Measurements from ENCODE around the gene EIF4EBP3.

Gene EIF4EBP3

DNA sequence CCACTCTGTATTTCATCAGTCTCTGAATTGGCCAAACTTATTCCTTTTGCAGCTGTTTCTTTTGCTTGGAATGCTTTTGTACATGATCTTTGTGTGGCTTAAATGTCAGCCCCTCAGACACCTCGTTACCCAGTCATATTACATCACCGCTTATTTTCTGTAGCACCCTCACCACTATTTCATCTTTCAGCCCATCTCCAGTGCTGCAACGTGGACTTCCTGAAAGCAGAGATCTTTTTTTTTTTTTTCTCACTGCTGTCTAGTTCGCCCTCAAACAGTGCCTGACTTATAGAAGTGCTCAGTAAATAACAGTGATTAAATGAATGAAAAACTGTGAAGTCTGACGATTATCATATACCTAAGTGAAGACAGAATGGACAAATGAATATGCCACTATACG is 9.0 kb downstream of the EIF4EBP3 start:
- DNase-seq = no peak

DNA sequence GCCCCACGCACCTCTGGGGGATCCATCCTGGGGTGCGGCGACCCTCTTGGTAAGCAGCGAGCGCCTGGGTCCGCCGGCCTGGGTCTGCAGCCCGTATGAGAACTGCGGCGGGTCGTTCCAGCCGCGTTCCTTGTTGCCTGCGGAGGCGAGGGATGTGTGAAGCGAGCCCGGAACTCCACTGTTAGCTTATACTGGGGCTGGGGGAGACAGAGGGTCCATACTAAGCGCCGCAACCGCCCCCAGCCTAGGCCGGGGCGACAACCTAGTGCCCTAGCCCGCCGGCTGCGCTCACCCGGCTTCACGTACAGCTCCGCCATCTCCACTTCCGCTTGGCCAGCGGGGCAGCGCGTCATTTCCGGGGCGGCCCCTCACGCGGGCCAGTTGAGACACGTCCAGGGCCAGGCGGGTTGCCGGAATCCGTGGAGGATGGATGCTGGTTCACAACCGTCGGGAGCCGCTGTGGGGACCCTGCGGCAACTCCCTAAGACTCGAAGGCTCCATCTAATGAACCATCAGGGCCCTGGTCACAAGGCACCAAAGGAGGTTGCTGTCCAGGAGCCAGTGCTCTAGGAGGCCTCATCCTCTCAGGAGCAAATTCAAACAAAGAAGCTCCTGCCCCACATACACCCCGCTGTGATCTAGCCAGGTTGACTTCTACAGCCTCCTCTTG is 9.8 kb downstream of the EIF4EBP3 start, which contains the start of gene SRA1:
Gene SRA1 (minus strand): TSS at position 338 of the 670 bp plus-strand sequence. CDS start 21 bp downstream, at position 317.
- peak; percentile 47 to 96 (median 90) for DNase-seq

DNA sequence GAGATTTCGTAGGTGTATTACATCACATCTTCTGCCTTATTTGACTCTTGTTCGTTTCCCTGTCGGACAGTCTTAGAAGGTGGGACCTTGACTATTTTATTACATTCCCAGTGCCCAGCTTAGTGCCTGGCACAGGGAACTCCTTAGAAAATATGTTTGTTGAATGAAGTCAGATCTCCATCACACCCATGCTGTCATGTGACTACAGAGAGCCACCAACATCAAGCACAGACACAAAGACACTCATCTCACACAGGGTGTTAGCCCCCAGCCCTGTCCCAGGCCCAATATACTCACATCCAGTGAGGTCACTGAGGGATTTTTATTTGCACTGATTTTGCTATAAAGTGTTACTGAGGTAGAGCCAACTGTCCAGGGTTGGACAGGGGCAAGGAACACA is 10.5 kb downstream of the EIF4EBP3 start:
- DNase-seq = no peak

DNA sequence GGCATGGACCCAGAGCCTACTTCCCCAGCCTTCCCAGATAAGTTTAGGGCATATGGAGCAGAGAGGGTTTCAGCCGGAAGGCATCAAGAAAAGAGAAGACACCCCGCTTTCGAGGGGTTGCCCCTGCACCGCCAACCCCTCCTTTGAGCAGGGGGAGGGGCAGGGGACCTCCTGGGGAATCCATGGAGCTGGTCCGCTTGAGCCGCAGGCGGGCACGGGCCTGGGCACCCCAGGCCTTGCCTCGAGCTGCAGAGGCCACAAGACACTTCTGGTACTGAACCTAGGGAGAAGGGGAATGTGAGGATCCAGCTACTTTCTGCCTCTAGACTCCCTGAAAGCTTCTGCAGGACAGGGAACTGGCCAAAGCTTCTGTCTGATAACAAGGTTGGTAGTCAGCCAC is 11.1 kb downstream of the EIF4EBP3 start:
- no peak for DNase-seq

DNA sequence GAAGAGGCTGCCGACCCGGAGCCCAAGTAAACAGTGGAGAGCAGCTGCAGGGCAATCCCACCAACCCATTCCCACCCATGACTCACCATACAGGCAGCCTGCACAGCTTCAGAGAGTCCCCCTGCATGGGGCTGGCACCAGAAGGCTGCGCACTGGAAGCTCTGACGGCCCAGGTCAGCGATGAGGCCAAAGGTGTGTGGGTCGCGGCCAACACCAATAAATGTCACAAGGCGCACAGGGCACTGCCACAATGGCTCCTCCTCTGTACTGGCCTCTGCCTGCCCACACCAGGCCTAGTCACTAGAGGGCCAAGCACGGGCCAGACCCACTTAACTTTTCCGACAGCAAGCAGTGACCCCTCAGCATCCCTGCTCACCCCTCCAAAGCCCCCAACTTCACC is 12.8 kb downstream of the EIF4EBP3 start:
- no peak for DNase-seq

DNA sequence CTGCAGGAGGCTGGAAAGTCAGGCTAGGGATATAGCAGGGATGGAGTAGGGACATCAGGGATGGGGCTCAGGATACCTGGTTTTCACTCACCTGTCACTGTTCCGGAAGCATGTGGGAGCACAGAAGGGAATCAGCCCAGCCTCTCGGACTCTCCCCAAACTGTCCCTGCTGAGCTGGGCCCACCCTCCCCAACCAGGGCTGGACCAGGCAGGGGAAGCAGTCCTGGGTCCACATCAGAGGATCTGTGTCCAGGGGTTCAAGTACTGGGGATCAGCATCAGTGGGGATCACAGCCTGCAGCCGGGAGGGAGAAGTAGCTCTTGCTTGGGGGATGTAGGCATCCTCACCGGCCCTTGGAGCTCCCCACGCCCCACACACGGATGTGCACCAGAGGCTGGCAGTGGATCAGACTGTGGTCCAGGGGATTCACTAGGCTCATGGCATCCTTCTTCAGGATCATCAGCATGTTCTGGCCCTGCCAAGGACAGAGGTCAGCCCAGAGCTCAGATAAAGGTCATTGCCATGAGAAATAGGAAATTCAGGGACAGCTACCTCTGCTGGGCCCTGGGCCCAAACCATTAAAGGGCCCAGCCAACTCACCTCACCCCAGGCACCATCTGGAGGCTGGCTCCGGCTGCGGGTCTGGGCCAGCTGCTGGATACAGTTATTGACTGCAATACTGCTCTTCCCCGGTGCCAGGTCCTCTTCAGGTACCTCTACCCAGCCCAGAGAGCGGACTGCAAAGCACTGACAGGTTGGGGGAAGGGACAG is 14.5 kb downstream of the EIF4EBP3 start:
- no peak for DNase-seq

DNA sequence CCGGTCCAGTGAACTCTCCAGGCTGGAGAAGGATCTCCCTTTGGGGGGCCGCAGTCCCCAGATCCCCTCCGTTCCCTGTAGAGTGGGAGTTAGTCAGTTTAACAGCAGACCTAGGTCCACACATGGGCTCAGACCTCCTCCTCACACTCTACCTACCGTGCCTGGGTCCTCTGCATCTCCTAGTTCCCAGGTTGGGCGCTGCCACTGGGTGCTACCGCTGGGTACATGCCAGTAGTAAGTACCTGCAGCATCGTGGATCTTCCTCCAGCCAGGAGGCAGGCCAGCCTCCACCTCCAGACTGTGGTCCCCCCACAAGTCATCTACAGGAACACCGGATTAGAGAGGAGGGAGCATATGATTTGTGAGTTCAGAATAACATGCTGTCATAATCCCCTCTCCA is 16.1 kb downstream of the EIF4EBP3 start:
- peak in 2 of 58 donors; percentile 33 to 46 for DNase-seq

DNA sequence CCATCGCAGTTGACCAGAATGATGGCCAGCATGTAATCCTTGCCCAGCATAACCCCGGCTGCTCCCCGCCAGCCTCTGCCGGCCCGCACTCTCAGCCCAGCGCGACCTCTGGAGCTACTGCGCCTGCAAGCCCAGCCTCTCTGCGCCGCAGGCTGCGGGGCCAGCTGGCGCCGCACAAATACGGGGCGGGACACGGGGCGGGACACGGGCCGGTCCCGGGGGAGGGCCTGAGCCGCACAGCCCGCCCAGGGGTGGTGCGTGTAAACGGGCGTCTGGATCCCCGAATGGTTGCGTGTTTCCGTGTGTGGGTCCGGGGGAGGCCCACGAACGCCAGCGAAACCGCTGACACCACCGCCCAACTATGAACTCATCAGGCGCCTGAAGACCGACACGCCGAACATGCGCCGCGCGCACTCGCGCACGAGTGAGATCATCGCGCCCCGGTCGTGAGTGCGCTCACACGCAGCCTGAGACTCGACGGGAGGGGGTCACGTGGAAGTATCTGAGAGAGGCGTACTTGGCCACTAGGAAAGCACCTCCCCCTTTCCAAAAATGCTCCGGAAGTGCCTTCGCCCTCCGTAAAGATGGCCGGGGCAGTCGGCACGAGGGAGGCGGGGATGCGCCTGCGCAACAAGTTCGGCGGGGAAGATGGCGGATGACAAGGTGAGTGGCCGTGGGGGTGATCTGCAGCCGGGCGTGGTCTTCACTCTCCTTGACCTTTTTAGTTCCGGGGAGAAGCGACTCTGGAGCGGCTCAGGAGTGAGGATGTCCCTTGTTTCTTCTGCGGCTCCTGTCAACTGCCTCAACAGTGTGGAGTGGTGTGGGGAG is 16.9 kb downstream of the EIF4EBP3 start, which contains the start of the genes APBB3 and SLC35A4:
Gene APBB3 (minus strand): TSS at position 403 of the 828 bp plus-strand sequence. CDS start 353 bp downstream, at position 50.
Gene SLC35A4 (plus strand): TSS at position 633 of the 828 bp plus-strand sequence. CDS start 2,342 bp downstream, outside the sequence.
- DNase-seq = peak; percentile 79 to 100 (median 98)

DNA sequence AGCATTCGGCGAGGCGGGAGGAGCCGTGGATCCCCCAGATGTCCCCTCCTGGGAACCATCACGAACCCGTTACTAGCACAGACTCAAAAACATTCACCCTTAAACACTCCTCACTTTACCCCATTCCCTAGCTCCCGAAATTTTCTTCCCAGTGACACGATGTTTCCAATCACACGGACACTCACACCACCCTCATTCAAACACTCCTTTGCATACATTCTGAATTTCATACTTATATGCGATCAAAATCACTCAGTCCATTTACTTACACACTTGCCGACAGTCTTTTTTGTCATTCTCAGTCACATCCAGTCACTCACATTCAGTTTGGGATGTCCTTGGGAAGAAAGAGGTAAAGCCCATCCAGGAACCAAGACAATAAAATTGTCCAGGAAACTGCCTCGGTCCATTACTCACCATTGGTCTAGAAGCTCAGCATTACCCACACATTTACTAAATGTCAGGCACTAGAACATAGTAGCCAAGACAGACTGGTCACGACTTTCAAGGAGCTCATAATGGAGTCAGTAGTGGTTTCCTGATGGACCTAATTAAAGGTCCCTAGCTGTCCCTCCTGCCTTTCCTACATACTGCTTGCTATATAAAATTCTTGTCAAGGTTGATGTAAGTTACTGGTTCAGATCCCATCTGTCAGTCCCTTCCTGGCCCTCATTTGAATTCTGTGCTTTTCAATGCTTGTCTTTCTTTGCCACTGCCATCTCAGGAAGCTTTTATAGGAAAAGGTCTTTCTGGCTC is 17.7 kb downstream of the EIF4EBP3 start:
- no peak for DNase-seq

DNA sequence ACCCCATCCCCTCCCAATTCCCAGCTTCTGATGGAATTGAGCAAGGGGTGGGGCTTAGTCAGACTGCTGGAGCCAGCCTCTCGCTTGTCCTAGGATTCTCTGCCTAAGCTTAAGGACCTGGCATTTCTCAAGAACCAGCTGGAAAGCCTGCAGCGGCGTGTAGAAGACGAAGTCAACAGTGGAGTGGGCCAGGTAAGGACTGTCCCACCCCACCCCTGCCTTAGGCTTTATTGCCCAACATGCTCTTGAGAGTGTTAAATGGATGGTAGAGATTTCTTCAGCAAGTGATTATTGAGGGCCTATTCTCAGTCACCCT is 18.3 kb downstream of the EIF4EBP3 start:
- no peak for DNase-seq

DNA sequence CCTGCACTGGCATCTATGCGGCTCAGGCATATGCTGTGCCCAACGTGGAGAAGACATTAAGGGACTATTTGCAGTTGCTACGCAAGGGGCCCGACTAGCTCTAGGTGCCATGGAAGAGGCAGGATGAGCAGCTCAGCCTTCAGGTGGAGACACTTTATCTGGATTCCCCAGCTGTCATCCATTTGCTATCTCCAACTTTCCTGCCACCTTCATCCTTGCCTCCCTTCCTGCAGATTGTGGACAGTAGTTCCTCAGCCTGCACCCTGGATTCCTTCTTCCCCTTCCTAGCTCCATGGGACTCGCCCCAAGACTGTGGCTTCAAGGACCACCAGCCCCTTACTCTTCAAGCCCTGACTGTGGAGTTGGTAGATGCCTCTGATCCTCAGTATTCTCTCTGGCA is 19.2 kb downstream of the EIF4EBP3 start:
- no peak for DNase-seq

DNA sequence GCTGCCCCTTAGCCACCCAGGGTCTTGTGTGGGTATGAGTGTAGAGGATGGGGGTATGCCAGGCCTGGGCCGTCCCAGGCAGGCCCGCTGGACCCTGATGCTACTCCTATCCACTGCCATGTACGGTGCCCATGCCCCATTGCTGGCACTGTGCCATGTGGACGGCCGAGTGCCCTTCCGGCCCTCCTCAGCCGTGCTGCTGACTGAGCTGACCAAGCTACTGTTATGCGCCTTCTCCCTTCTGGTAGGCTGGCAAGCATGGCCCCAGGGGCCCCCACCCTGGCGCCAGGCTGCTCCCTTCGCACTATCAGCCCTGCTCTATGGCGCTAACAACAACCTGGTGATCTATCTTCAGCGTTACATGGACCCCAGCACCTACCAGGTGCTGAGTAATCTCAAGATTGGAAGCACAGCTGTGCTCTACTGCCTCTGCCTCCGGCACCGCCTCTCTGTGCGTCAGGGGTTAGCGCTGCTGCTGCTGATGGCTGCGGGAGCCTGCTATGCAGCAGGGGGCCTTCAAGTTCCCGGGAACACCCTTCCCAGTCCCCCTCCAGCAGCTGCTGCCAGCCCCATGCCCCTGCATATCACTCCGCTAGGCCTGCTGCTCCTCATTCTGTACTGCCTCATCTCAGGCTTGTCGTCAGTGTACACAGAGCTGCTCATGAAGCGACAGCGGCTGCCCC is 19.8 kb downstream of the EIF4EBP3 start:
- no peak for DNase-seq

DNA sequence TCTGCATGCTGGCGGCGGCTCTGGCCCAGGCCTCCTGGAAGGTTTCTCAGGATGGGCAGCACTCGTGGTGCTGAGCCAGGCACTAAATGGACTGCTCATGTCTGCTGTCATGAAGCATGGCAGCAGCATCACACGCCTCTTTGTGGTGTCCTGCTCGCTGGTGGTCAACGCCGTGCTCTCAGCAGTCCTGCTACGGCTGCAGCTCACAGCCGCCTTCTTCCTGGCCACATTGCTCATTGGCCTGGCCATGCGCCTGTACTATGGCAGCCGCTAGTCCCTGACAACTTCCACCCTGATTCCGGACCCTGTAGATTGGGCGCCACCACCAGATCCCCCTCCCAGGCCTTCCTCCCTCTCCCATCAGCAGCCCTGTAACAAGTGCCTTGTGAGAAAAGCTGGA is 20.4 kb downstream of the EIF4EBP3 start:
- no peak for DNase-seq

DNA sequence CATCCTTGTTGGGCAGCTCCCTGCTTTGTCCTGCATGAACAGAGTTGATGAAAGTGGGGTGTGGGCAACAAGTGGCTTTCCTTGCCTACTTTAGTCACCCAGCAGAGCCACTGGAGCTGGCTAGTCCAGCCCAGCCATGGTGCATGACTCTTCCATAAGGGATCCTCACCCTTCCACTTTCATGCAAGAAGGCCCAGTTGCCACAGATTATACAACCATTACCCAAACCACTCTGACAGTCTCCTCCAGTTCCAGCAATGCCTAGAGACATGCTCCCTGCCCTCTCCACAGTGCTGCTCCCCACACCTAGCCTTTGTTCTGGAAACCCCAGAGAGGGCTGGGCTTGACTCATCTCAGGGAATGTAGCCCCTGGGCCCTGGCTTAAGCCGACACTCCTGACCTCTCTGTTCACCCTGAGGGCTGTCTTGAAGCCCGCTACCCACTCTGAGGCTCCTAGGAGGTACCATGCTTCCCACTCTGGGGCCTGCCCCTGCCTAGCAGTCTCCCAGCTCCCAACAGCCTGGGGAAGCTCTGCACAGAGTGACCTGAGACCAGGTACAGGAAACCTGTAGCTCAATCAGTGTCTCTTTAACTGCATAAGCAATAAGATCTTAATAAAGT is 21.1 kb downstream of the EIF4EBP3 start:
- DNase-seq = no peak

DNA sequence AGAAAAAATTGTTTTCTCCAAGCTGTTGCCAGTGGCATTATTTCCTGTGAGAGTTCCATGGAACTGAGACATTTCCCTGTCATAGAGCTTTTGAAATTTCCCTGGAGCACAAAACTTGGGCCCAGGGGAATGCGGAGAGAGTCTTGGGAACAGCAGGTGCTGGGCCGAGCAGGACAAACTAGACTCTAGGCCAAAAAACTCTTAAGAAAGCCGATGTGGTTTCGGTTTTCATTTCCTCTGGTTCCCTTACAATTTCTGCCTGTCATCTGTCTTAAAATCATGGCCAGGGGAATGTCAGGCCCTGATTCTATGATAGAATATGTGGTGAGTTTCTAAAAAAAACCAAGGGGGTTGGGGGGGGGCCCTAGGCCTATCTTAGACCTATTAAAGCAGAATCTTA is 21.7 kb downstream of the EIF4EBP3 start:
- DNase-seq = no peak

DNA sequence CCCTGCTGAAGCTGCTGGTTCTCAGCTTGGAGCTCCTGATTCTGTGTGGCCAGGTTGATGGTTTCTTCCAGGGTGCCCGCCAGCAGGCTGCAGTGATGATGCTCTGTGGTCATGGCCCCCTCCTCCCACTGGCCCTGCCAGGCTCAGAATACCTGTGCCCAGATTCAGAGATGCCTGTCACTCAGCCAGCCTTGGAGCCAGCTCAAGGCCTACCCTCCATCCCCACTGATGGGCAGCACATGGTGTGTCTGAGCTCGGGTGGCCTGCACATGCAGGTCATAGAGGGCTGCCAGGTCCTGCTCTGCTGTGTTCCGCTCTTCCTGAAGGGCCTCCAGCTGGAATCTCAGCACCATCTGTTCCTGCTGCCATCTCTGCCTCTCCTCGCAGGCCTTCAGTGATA is 22.6 kb downstream of the EIF4EBP3 start:
- DNase-seq = no peak

DNA sequence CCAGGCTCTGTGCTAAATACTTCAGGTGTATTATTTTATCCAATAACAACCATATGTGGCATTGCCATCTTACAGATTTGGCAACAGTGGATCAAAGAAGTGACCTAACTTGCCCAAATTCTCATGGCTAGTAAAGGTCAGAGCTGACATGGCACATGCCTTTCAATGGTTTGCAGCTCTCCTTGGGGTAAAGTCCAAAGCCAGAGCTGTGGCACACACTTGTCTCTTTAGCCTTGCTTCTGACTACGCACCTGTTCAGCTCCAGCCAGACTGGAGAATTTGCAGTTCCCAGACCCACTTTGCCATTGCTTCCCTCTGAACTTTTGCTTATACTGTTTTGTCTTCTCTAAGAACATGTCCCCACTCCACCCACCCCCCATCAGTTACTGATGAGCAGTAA is 23.0 kb downstream of the EIF4EBP3 start:
- DNase-seq = no peak

DNA sequence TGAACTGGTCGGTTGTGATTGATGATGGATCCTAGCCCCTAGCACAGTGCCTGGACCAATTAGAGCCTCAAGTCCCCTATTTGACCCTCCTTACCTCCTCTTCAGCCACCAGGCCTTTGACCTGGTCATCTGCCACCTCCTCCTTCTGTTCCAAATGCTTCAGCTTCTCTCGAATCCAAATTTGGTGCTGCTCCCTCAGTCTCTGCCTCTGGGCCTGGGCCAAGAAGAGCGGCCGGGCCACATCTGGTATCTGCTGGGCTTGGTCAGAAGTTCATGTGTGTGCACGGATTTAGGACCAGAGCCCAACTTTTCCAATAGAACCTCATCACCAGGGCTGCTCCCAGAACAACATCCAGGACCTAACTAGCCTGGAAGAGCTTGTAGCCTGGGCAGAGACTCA is 23.6 kb downstream of the EIF4EBP3 start:
- no peak for DNase-seq

DNA sequence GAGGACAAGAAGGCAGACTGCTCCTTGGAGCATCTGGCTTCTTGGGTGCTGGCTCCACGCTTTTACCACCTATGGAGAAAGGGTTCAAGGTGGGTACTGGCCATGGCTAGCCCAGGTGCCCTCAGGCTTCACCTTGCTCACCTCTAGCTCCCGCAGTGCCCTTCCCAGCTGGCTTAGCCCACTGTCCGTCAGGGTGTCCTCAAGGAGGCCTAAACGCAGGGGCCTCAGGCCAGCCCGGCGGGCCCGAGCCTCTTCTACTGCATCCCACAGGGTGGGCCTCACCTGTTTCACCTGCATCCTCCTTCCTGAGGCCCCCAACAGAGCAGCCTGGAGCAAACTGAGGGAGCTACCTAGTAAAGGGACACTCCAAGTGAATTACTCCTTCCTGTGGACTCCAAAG is 26.2 kb downstream of the EIF4EBP3 start:
- DNase-seq = no peak

DNA sequence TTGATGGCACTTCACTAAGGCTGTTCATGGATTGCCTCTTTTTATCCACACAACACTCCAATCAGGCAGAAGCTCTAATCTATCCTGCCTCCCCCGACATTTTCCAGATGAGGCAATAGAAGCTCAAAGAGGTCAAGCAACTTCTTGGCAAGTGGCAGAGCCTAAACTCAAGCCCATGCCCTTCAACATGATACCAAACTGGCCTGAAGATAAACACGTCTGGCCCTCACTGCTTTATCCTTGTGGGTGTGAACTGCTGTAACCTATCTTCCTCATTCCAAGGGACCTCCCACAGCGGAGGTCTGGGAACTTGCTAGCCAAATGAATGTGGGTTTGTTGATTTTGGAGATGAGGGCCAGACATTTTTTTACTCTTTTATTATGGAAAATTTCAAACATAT is 26.7 kb downstream of the EIF4EBP3 start:
- no peak for DNase-seq
